ENCODE measurements around the gene ACSM3.

- TF ChIP-seq, protein P1, sequence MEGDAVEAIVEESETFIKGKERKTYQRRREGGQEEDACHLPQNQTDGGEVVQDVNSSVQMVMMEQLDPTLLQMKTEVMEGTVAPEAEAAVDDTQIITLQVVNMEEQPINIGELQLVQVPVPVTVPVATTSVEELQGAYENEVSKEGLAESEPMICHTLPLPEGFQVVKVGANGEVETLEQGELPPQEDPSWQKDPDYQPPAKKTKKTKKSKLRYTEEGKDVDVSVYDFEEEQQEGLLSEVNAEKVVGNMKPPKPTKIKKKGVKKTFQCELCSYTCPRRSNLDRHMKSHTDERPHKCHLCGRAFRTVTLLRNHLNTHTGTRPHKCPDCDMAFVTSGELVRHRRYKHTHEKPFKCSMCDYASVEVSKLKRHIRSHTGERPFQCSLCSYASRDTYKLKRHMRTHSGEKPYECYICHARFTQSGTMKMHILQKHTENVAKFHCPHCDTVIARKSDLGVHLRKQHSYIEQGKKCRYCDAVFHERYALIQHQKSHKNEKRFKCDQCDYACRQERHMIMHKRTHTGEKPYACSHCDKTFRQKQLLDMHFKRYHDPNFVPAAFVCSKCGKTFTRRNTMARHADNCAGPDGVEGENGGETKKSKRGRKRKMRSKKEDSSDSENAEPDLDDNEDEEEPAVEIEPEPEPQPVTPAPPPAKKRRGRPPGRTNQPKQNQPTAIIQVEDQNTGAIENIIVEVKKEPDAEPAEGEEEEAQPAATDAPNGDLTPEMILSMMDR (IDR thresholded peaks at IDR 0.05; ENCODE audit: low read depth, low read length, missing input control): no peak
- TF ChIP-seq REST (IDR thresholded peaks at IDR 0.05): no peak
Measured at GRCh38 chr16:20782470-20782869, 18.7 kb downstream of the ACSM3 start.
